ENCODE data around the gene FAM210A.
A peak's percentile ranks its signal among the peaks of the same experiment; 100 is the strongest.
"Not testable (repeated sequence)": the region's sequence is repeated elsewhere in the genome, so short reads cannot be mapped to it uniquely, and the experiment has no call there.

FAM210A gene, protein sequence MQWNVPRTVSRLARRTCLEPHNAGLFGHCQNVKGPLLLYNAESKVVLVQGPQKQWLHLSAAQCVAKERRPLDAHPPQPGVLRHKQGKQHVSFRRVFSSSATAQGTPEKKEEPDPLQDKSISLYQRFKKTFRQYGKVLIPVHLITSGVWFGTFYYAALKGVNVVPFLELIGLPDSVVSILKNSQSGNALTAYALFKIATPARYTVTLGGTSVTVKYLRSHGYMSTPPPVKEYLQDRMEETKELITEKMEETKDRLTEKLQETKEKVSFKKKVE

DNA sequence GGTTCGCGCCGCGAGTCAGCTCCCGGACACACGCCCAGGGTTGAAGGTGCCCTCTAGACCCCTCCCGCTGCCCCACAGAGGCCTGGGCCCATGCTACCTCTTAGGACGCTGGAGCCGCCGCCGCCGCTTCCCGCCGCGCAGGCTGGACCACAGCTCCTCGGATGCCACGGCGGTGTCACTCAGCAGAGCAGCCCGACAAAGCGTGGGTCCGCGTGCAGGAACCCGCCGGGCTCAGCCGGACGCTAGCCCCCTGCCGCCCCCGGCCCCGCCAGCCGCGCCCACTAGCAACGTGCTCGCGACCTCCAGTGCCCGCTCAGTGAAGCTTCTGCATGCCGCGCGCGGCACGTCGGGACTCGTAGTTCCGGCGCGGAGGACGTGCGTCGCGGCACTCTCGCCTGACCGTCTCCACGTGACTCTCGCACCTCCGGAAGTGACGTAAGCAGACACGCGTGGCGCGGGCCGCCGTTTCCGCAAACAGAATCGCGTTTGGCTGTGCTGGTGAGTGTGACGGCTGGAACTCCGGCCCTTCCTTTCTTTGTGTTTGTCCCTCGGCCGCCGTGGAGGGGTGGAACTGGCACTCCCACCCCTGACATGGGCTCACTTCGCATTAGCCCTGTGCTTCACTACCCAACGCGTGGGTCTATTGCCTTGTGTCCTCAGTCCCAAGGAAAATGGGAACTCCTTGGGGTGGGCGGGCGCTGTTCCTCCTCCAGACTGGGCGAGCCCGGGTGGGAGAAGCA lies at the start of gene FAM210A, which contains the start of gene RNMT:
Gene FAM210A (minus strand): TSS at position 327 of the 740 bp plus-strand sequence. CDS start 44,481 bp downstream, outside the sequence.
Gene RNMT (plus strand): TSS at position 442 of the 740 bp plus-strand sequence. CDS start 4,845 bp downstream, outside the sequence.
- DNase-seq (ENCODE audit: low spot score) = peak; percentile 70

DNA sequence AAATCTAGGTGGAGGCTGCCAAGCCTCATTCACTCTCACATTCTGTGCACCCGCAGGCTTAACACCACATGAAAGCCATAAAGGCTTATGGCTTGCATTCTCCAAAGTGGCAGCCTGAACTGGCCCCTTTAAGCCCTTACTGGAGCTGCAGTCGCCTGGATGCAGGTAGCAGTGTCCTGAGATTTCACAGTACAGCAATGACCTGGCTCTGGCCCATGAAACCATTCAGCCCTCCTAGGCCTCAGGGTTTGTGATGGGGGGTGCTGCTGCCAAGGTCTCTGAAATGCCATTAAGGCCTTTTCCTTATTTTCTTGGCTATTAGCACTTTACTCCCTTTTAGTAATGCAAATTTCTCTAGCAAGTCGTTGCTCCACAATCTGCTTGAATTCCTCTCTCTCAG lies 48.7 kb upstream of the FAM210A start:
- DNase-seq (ENCODE audit: low spot score) = no peak

GRCh38 chr18:13762690-13763439 lies 36.5 kb upstream of the FAM210A start:
- DNase-seq (ENCODE audit: low spot score) = no peak

GRCh38 chr18:13760047-13760446 lies 33.7 kb upstream of the FAM210A start:
- no peak for DNase-seq (ENCODE audit: low spot score)

GRCh38 chr18:13758622-13759021 lies 32.3 kb upstream of the FAM210A start:
- no peak for DNase-seq (ENCODE audit: low spot score)

DNA sequence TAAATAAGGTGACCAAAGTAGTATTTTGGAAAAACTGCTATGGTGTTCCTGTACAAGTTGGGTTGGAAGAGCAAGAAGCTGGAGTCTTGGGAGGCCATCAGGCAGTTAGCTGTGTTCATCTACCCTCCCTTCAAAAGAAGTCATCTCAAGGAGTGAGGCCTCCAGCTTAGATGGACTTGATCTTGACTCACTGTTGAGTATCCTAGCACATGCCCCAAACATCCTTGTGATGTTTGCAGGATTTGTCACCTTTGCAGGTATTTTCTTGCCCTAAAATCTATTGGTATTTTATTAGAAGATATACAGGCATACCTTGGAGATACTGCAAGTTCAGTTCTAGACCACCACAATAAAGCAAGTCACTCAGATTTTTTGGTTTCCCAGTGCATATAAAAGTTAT lies 30.3 kb upstream of the FAM210A start:
- DNase-seq (ENCODE audit: low spot score) = no peak

- no peak for DNase-seq (ENCODE audit: low spot score)
These were observed 29.9 kb upstream of the FAM210A start for GRCh38 chr18:13756261-13756660.

DNA sequence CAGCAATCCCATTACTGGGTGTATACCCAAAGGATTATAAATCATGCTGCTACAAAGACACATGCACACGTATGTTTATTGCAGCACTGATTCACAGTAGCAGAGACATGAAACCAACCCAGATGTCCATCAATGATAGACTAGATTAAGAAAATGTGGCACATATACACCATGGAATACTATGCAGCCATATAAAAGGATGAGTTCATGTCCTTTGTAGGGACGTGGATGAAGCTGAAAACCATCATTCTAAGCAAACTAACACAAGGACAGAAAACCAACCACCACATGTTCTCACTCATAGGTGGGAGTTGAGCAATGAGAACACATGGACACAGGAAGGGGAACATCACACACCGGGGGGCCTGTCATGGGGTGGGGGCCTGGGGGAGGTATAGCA lies 25.2 kb upstream of the FAM210A start:
- DNase-seq (ENCODE audit: low spot score) = not testable (repeated sequence)

GRCh38 chr18:13746633-13747032 lies 20.3 kb upstream of the FAM210A start:
- DNase-seq (ENCODE audit: low spot score) = no peak

GRCh38 chr18:13745696-13746095 lies 19.3 kb upstream of the FAM210A start:
- no peak for DNase-seq (ENCODE audit: low spot score)

DNA sequence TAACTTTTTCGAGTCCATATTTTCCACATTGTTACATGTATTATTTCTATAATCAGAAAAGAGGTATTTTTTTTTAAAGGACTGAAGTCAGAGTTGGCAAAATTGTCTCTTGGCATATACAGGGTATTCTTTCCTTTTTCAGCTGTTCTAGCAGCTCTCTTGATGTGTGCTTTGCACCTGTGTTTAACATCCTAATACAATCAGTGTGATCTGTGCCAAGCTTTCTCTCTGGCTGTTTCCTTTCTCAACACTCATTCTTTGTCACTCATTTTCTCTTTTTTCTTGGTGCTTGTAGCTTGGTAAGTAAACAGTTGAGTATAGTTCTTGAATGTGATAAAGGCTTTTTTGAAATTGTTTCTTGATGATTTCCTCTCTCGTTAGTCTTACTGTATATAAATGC lies 9.3 kb upstream of the FAM210A start:
- no peak for DNase-seq (ENCODE audit: low spot score)

GRCh38 chr18:13730481-13730880 lies 4.1 kb upstream of the FAM210A start:
- DNase-seq (ENCODE audit: low spot score) = no peak

DNA sequence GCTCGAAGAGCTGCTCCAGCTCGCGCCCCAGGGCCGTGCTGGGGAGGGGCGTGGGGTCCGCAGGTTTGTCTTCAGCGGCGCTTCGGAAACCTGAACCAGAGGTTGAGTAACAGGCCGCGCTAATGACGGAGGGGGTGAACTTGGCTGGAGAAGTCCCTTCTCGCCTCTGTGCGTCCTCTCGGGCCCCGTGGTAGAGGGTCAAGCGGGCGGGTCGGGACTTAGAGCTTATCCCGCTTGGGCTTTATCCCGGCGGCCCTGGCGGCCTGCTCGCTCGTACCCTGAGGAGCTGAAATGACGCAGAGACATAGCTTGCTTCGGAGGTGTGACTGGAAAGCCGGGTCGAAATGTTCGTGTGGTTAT lies 594 bp upstream of the FAM210A start:
- no peak for DNase-seq (ENCODE audit: low spot score)

DNA sequence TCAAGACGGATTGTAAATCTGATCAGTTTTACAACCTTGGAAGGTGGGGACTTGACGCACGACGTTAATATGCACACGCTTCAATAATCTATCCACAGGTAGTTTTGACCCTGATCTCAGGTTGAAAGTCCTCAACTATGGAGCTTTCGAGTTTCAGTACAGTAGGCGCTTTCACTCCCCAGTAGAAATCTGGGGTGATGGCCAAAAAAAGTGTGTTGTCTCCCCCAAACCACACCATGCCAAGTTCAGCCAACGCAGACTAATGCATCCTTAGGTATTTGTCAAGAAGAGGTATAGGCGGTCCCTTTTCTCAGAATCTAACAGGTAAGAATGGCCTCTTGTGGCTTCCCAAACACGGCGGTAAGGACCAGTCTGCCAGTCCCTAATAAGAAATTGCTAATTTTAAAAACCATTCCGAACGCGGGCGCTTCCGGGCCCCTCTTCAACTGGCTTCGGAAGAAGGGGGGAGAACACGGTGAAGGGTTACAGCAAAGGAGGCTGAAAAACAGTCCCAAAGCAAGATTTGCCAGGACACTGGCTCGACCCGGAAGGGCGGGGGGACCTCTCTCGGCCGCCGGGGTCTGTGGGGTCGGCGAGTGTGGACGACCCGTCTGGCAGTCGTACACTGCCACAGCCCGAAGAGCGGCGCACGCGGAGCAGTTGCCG lies 659 bp downstream of the FAM210A start:
- no peak for DNase-seq (ENCODE audit: low spot score)

- no peak for DNase-seq (ENCODE audit: low spot score)
These were observed 5.5 kb downstream of the FAM210A start for GRCh38 chr18:13720847-13721246.

DNA sequence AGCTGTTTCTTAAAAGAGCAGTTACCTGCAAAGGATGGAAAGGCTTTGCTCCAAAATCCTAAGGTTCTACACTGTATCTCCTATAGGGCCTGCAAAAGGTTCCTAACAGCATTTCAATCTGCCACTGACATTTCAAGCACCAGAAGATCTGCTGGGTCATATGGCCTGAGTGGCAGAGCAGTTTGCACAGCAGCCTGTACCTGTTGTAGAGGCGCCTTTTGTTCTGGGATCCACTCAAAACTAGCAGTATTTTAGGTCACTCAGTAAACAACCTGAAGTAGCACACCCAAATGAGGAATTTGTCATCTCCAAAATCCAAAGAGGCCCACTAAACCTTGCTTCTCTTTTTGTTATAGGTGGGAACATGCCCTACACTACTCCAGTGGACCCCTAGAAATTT lies 6.2 kb downstream of the FAM210A start:
- DNase-seq (ENCODE audit: low spot score) = no peak

DNA sequence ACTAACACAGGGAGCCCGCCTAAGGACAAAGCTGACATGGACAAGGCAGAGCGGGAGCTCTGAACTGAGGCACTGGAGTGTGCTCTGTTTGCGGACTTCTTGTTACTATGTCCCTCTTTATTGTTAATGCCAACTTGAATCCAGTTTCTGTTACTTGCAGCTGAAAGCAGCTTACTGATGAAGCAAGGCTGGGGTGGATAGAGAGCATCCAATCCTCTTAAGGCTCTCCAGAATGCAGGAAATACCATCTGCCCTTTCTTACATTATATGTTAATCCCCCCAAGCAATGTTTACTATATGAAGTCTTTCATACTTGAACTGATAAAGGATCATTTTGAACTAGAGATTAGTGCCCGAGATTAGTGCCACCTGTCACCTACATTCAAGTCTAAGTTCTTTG lies 9.4 kb downstream of the FAM210A start:
- DNase-seq (ENCODE audit: low spot score) = no peak

DNA sequence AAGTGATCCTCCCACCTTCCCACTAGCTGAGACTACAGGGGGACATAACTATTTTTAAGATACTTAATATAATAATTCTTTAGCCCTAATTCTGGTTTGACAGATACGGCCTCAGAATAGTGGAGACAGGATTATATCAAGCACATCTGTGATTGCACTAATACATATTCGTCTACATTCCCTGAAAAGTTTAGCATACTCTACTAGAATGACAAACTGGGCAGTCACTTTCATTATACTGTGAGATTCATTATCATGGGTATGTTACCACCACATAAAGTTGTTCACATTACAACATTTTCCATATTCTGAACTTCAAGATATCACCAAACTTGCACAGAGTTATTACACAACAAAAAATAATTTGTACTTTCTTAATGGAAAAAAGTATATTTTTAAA lies 11.0 kb downstream of the FAM210A start:
- DNase-seq (ENCODE audit: low spot score) = no peak

DNA sequence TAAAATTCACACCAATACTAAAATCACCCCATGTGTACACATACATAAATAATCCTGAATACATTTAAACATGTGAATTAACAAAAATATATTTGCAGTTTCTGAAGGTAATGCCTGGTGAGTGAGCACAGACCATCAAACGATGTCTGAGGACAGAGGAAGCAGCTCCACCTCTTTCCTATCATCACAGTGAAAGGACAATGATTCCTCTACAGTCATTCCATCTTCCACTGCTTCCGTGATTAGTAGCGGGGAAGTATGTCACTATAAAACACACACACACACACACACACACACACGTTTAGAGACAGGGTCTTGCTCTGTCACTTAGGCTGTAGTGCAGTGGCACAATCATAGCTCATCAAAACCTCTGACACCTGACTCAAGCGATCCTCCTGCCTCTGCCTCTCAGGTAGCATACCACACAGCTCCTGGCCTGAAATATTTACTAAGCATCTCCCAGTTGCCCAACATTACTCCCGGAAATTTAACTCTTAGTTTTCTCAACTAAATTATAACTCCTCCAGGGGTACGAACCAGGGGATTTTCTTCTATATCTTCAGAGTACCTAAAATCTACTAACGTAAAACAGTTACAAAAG lies 12.8 kb downstream of the FAM210A start:
- no peak for DNase-seq (ENCODE audit: low spot score)

GRCh38 chr18:13712400-13713131 lies 13.8 kb downstream of the FAM210A start:
- no peak for DNase-seq (ENCODE audit: low spot score)

DNA sequence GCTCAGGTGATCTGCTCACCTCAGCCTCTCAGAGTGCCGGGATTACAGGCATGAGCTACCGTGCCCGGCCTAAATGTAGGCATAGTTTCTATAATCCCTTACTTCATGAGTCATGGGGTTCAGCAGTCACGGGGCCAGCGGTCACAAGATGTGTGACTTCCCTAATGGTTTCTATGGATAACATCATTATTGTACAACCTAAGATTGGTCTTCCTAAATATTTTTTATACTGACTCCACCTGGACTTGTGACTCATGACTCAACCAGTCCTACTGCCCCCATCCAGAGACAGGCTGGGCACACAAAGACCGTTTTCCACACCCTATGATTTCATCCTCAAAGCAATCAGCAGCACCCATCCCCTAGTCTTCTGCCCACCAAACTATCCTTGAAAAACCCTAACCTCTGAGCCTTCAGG lies 15.9 kb downstream of the FAM210A start:
- peak; percentile 46 for DNase-seq (ENCODE audit: low spot score)
